Activated CD8-positive, alpha-beta T cell treated with anti-CD3 and anti-CD28 coated beads, Interleukin-2, amount 10 ng/mL, durations not matched to agents 7 days and 5 days (primary cell): Measurements from ENCODE around the gene GGTA1. TPM values are rescaled to one million over a fixed set of nuclear protein-coding genes. Genes with fewer than 3 reads are reported as not detected.
"Not testable (repeated sequence)": the region's sequence is repeated elsewhere in the genome, so short reads cannot be mapped to it uniquely, and the experiment has no call there.

ENCODE experiments used
- ATAC-seq: fragments of 150-1000 bp; cut with Tn5 transposase; one replicate; pipeline ENCODE4 v1.10.0; 2021; ENCODE audit warnings: moderate library complexity
- CTCF ChIA-PET: fragments of 350-600 bp; sonication (Branson Sonifier 250); formaldehyde crosslinking; loops from one replicate; lab custom pipeline; 2021; ENCODE audit warnings: antibody characterized with exemption; lab: Charles Lee
- POLR2A ChIA-PET: fragments of 350-600 bp; sonication (Branson Sonifier 250); formaldehyde crosslinking; loops from one replicate; lab custom pipeline; 2021; ENCODE audit warnings: antibody characterized with exemption; lab: Charles Lee
- DNase-seq: peaks from one replicate; pipeline ENCODE4 v3.0.0-alpha.2; 2020
- H3K27ac Mint-ChIP-seq: one replicate; pipeline ENCODE4 v1.8.0; 2021; ENCODE audit warnings: mild to moderate bottlenecking, mixed read lengths
- H3K27me3 Mint-ChIP-seq: one replicate; pipeline ENCODE4 v1.8.0; 2021; ENCODE audit warnings: low read depth, mixed read lengths
- H3K36me3 Mint-ChIP-seq: one replicate; pipeline ENCODE4 v1.8.0; 2021; ENCODE audit warnings: low read depth, mixed read lengths
- H3K4me1 Mint-ChIP-seq: one replicate; pipeline ENCODE4 v1.8.0; 2021; ENCODE audit warnings: low read depth, mixed read lengths
- H3K4me3 Mint-ChIP-seq: one replicate; pipeline ENCODE4 v1.8.0; 2021; ENCODE audit warnings: mild to moderate bottlenecking, mixed read lengths
- H3K9me3 Mint-ChIP-seq: one replicate; pipeline ENCODE4 v1.8.0; 2022; ENCODE audit warnings: mixed read lengths; ENCODE audit not compliant: insufficient read depth
- total RNA-seq, 2 experiments: library from RNA; stranded (reverse); gene quantifications; one replicate each; pipeline ENCODE4 v1.2.3, GENCODE V29; 2021

Gene GGTA1
- total RNA-seq, 2 experiments from 2014 or later = not detected

DNA sequence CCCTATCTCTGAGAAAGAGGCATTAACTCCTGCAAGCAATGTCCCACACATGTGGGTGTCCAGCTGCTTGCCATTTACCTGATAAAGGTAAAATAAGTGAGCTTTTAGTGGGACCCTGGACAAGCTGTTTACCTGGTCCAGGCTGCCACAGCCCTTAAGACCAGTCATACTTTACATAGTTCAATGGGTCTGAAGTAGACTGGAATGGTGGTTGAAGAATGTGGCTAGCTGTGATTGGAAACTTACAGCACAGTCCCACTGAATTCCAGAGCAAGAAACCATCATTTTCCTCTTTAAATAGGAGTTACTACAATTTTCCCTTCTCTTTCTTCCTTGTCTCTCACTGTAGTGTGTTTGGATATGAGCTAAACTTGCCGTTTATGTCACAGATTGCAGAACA is 60.6 kb downstream of the GGTA1 start:
- ChIA-PET CTCF (interaction anchor here (0.9 kb wide), 2 partner anchors 12 to 55 kb away, joined by 3 read pairs; no protein-coding TSS in a partner anchor), POLR2A (no interaction called here)
- H3K9me3 Mint-ChIP-seq = no peaks in the 10 kb centered on the region
- H3K27me3 Mint-ChIP-seq = peaks cover 37% of the 10 kb centered on the region
- DNase-seq (no peak), ATAC-seq (no peak)
- H3K27ac Mint-ChIP-seq = no peak overlapping the region
- H3K4me3 Mint-ChIP-seq = no peak overlapping the region
- no peaks in the 10 kb centered on the region for H3K36me3 Mint-ChIP-seq
- H3K4me1 Mint-ChIP-seq = no peaks in the 10 kb centered on the region

DNA sequence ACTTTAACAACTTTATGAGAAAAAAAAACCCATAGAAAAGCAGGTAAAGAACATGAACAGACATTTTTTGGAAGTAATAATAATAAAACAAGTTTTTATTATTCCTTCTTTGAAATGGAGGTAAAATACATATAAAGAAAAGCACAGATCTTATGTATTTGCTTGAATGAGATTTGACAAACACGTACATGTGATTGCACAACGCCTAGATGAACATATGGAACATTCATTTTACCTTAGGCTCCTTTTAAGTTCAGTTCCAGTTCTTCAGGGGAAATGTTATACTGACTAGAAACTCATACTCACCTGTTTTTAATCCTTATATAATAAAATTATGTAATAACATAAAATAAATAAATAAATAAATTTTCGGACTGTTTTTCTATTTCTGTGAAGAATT is 61.8 kb downstream of the GGTA1 start:
- DNase-seq (no peak), ATAC-seq (no peak)
- peaks cover 34% of the 10 kb centered on the region for H3K27me3 Mint-ChIP-seq
- no peak overlapping the region for H3K27ac Mint-ChIP-seq
- ChIA-PET POLR2A (no interaction called here), CTCF (interaction anchor here (0.9 kb wide), 2 partner anchors 13 to 54 kb away, joined by 3 read pairs; no protein-coding TSS in a partner anchor)
- no peaks in the 10 kb centered on the region for H3K4me1 Mint-ChIP-seq
- no peaks in the 10 kb centered on the region for H3K9me3 Mint-ChIP-seq
- no peaks in the 10 kb centered on the region for H3K36me3 Mint-ChIP-seq
- no peak overlapping the region for H3K4me3 Mint-ChIP-seq

DNA sequence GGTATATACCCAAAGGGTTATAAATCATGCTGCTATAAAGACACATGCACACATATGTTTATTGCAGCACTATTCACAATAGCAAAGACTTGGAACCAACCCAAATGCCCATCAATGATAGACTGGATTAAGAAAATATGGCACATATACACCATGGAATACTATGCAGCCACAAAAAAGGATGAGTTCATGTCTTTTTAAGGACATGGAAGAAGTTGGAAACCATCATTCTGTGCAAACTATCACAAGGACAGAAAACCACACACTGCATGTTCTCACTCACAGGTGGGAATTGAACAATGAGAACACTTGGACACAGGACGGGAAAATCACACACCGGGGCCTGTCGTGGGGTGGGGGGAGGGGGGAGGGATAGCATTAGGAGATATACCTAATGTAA is 62.6 kb downstream of the GGTA1 start:
- POLR2A ChIA-PET, H3K27ac Mint-ChIP-seq, H3K9me3 Mint-ChIP-seq, H3K4me3 Mint-ChIP-seq, H3K4me1 Mint-ChIP-seq, ATAC-seq, DNase-seq, H3K36me3 Mint-ChIP-seq, CTCF ChIA-PET: not testable (repeated sequence)
- peaks cover 31% of the 10 kb centered on the region for H3K27me3 Mint-ChIP-seq

DNA sequence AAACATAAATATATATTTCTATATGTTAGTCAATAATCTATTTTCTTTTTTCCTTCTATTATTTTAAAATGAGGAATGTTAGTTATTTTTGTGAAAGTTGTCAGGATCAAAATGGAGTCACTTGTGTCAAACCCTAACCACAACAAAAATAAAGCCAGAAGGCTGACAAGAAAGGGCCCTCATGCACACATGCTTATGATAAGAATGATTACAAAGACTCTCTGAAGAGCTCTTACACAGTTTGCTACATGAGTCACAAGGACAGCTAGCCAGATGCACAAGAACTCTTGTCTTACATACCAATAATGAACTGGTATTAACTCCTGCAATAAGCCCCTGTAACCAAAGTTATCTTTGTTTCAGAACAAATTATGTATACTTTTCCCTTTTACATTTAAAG is 64.7 kb downstream of the GGTA1 start:
- no peaks in the 10 kb centered on the region for H3K4me1 Mint-ChIP-seq
- no peaks in the 10 kb centered on the region for H3K36me3 Mint-ChIP-seq
- no peak overlapping the region for H3K27ac Mint-ChIP-seq
- POLR2A ChIA-PET = no interaction called here
- no peaks in the 10 kb centered on the region for H3K9me3 Mint-ChIP-seq
- peaks cover 29% of the 10 kb centered on the region for H3K27me3 Mint-ChIP-seq
- H3K4me3 Mint-ChIP-seq = no peak overlapping the region
- ATAC-seq = no peak
- CTCF ChIA-PET = no interaction called here
- DNase-seq = no peak

DNA sequence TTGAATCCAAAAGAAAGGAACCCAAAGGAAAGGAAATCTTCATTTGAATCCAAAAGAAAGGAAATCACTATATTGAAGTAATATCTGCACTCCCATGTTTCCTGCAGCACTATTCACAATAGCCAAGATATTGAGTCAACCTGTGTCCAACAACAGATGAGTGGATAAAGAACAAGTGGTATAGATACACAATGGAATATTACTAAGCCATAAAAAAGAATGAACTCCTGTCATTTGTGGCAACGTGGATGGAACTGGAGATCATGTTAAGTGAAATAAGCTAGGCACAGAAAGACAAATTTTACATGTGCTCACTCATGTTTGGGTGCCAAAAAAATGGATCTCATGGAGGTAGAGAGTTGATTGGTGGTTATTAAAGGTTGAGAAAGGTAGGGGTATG is 71.7 kb downstream of the GGTA1 start:
- no peaks in the 10 kb centered on the region for H3K36me3 Mint-ChIP-seq
- no peaks in the 10 kb centered on the region for H3K4me1 Mint-ChIP-seq
- H3K27ac Mint-ChIP-seq = no peak overlapping the region
- ChIA-PET CTCF (no interaction called here), POLR2A (no interaction called here)
- no peak for ATAC-seq
- H3K4me3 Mint-ChIP-seq = no peak overlapping the region
- DNase-seq = no peak
- H3K27me3 Mint-ChIP-seq = peaks cover 36% of the 10 kb centered on the region
- H3K9me3 Mint-ChIP-seq = peaks cover 4% of the 10 kb centered on the region

DNA sequence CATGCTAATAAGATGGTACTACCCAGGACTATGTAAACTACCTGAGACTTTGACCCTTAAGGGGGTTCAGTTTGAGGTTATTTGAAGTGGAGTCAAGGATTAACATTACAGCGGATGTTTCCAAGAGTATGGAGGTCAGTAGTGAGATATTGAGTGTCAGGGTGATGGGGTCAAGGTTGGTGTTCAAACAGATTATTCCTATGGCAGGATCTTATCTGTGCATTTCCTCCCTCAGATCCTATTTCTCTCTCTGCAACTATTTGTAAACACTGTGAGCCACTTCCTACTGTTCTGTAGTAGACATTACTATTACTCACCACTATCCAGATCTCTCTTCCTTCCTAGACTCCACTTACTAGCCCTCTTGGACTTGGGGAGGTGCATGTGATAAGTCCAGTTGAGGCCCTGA is 75.6 kb downstream of the GGTA1 start:
- Mint-ChIP-seq H3K9me3 (peaks cover 4% of the 10 kb centered on the region), H3K27me3 (peaks cover 30% of the 10 kb centered on the region), H3K36me3 (no peaks in the 10 kb centered on the region), H3K4me1 (no peaks in the 10 kb centered on the region), H3K27ac (no peak overlapping the region), H3K4me3 (no peak overlapping the region)
- ChIA-PET POLR2A (no interaction called here), CTCF (no interaction called here)
- no peak for DNase-seq
- ATAC-seq = no peak

DNA sequence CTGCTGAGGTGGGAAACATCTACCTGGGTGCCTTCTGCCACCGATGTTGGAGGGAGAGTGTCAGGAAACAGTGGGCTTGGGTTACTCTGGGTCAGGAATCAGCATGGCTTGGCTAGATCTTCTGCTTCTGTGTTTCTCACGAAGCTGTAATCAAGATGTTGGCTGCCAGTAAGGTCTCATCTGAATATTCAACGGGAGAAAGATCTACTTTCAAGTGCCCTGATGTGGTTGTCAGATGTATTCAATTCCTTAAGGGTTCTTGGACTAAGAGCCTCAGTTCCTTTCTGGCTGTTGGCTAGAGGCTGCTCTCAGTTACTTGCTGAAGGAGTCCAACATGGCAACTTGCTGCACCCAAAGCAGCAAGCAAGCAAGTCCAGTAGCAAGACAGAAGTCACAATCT is 87.7 kb downstream of the GGTA1 start:
- H3K27ac Mint-ChIP-seq = no peak overlapping the region
- ChIA-PET CTCF (no interaction called here), POLR2A (no interaction called here)
- H3K4me1 Mint-ChIP-seq = no peaks in the 10 kb centered on the region
- no peaks in the 10 kb centered on the region for H3K9me3 Mint-ChIP-seq
- ATAC-seq (no peak), DNase-seq (no peak)
- H3K27me3 Mint-ChIP-seq = peaks cover 29% of the 10 kb centered on the region
- no peaks in the 10 kb centered on the region for H3K36me3 Mint-ChIP-seq
- no peak overlapping the region for H3K4me3 Mint-ChIP-seq

DNA sequence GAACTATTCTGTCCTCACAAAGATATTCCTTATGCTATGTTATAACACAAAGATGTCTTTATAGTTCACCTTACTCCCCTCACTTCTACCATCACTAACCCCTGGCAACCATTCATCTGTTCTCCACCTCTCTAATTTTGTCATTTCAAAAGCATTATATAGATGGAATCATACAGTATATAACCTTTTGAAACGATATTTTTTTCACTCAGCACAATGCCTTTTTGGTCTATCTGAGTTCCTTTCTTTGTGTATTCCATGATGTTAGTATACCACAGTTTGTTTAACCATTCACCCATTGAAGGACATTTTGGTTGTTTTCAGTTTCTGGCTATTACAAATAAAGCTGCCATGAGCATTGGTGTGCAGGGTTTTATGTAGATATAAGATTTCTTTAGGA is 93.7 kb downstream of the GGTA1 start:
- ChIA-PET CTCF (interaction anchor here (0.8 to 1.1 kb wide), 2 partner anchors 86 to 87 kb away, joined by 3 read pairs; no protein-coding TSS in a partner anchor), POLR2A (no interaction called here)
- no peak for DNase-seq
- Mint-ChIP-seq H3K36me3 (no peaks in the 10 kb centered on the region), H3K9me3 (no peaks in the 10 kb centered on the region), H3K27me3 (peaks cover 36% of the 10 kb centered on the region), H3K4me1 (no peaks in the 10 kb centered on the region), H3K4me3 (no peak overlapping the region), H3K27ac (no peak overlapping the region)
- no peak for ATAC-seq

Other genes starting within 250 kb of the GGTA1 start
- 1 to 10 TPM; 4.0 to 4.2 TPM for gene GSN, start 231.7 kb downstream of the GGTA1 start, total RNA-seq
- gene STOM, start 129.6 kb downstream of the GGTA1 start, total RNA-seq = 10 to 100 TPM; 50.7 to 54.9 TPM
- under 1 TPM; 0.08 to 0.13 TPM for gene DAB2IP, start 151.8 kb upstream of the GGTA1 start, total RNA-seq